Measurements from ENCODE around the gene ZNF391. TPM values are rescaled to one million over a fixed set of nuclear protein-coding genes. Genes with fewer than 3 reads are reported as not detected.

ZNF391 gene
- total and polyA plus RNA-seq, 4 donors: 0.14 to 0.61 (median 0.27) TPM

- Histone ChIP-seq H3K9ac (ENCODE audit: low read depth in 1 of 2, low read length in 2 of 2) (no peak overlapping the region), H3K4me1 (ENCODE audit: control insufficient read depth in 4 of 4, insufficient read depth in 4 of 4, low read length in 3 of 4) (no peaks in the 10 kb centered on the region), H3K4me3 (ENCODE audit: low read depth in 1 of 3, low read length in 3 of 3) (peak overlapping the region in 1 of 3 donors; percentile 37), H3K27me3 (ENCODE audit: control insufficient read depth in 4 of 4, insufficient read depth in 4 of 4, low read length in 3 of 4) (peaks cover 0 to 2% (median 0%) of the 10 kb centered on the region in 4 donors), H3K27ac (ENCODE audit: low read depth in 1 of 2, low read length in 2 of 2) (no peak overlapping the region), H3K36me3 (ENCODE audit: control insufficient read depth in 4 of 4, insufficient read depth in 3 of 4, low read depth in 1 of 4, low read length in 3 of 4) (no peaks in the 10 kb centered on the region), H3K9me3 (ENCODE audit: control insufficient read depth in 4 of 4, low read length in 3 of 4) (peaks cover 10 to 44% (median 20%) of the 10 kb centered on the region in 4 donors)
- no peak for TF ChIP-seq HNF4A (conservative IDR thresholded peaks at IDR 0.05)
- no peak for TF ChIP-seq TAF1 (conservative IDR thresholded peaks at IDR 0.05)
- TF ChIP-seq REST (IDR thresholded peaks at IDR 0.05): no peak
- TF ChIP-seq FOXA2 (IDR thresholded peaks at IDR 0.05): no peak
- TF ChIP-seq GABPA (IDR thresholded peaks at IDR 0.05 in 1 of 2, conservative IDR thresholded peaks at IDR 0.05 in 1 of 2): no peak
- TF ChIP-seq HNF4G (IDR thresholded peaks at IDR 0.05): no peak
- TF ChIP-seq MAX (IDR thresholded peaks at IDR 0.05): no peak
- no peak for TF ChIP-seq ATF3 (IDR thresholded peaks at IDR 0.05)
- no peak for TF ChIP-seq RXRA (IDR thresholded peaks at IDR 0.05)
- TF ChIP-seq YY1 (IDR thresholded peaks at IDR 0.05): no peak
- no peak for TF ChIP-seq SP1 (IDR thresholded peaks at IDR 0.05)
- TF ChIP-seq CTCF (IDR thresholded peaks at IDR 0.05; ENCODE audit: low read depth, low read length, missing input control): no peak
- no peak for TF ChIP-seq EGR1 (IDR thresholded peaks at IDR 0.05; ENCODE audit: low read depth in 2 of 2)
- TF ChIP-seq ZBTB33 (IDR thresholded peaks at IDR 0.05): no peak
- TF ChIP-seq RAD21 (IDR thresholded peaks at IDR 0.05): no peak
- TF ChIP-seq FOXA1 (IDR thresholded peaks at IDR 0.05): no peak
- no peak for TF ChIP-seq NR2F2 (IDR thresholded peaks at IDR 0.05)
- no peak for TF ChIP-seq JUND (IDR thresholded peaks at IDR 0.05)
- DNase-seq (ENCODE audit: low spot score): no peak
- 73% methylated on average over 2 of the region's 2 CpGs for WGBS
These were observed 29.8 kb upstream of the ZNF391 start for GRCh38 chr6:27358786-27359185.

Data from liver (tissue), 9 donors.